ENCODE measurements around the gene SOBP. TPM values are rescaled to one million over a fixed set of nuclear protein-coding genes. Genes with fewer than 3 reads are reported as not detected.
A peak's percentile ranks its signal among the peaks of the same experiment; 100 is the strongest.

SOBP gene
- total RNA-seq, 2 donors from 2014 or later, result 0.16 TPM; not detected in 1

- no peak overlapping the region for H3K4me3 Mint-ChIP-seq
- DNase-seq (no peak), ATAC-seq (no peak)
- peaks cover 16% of the 10 kb centered on the region for H3K4me1 Mint-ChIP-seq
- H3K9me3 ChIP-seq (ENCODE audit: control insufficient read depth, low read length, poor library complexity, severe bottlenecking), result no peaks in the 10 kb centered on the region
- H3K36me3 Mint-ChIP-seq (ENCODE audit: low read depth), result peaks cover 2% of the 10 kb centered on the region
- peaks cover 42% of the 10 kb centered on the region for H3K27me3 Mint-ChIP-seq
- H3K27ac Mint-ChIP-seq, result no peak overlapping the region
Observed at GRCh38 chr6:107666981-107667601, 177.2 kb downstream of the SOBP start.

GRCh38 chr6:107667790-107668189 lies 177.9 kb downstream of the SOBP start:
- peaks cover 16% of the 10 kb centered on the region for H3K4me1 Mint-ChIP-seq
- ATAC-seq, result no peak
- H3K36me3 Mint-ChIP-seq (ENCODE audit: low read depth), result no peaks in the 10 kb centered on the region
- peaks cover 35% of the 10 kb centered on the region for H3K27me3 Mint-ChIP-seq
- no peaks in the 10 kb centered on the region for H3K9me3 ChIP-seq (ENCODE audit: control insufficient read depth, low read length, poor library complexity, severe bottlenecking)
- no peak for DNase-seq
- H3K27ac Mint-ChIP-seq, result no peak overlapping the region
- H3K4me3 Mint-ChIP-seq, result no peak overlapping the region

- peak; percentile 46 for ATAC-seq
- Mint-ChIP-seq H3K27ac (no peak overlapping the region), H3K4me3 (no peak overlapping the region), H3K4me1 (peaks cover 16% of the 10 kb centered on the region), H3K36me3 (ENCODE audit: low read depth) (no peaks in the 10 kb centered on the region), H3K27me3 (peaks cover 24% of the 10 kb centered on the region)
- H3K9me3 ChIP-seq (ENCODE audit: control insufficient read depth, low read length, poor library complexity, severe bottlenecking), result no peaks in the 10 kb centered on the region
- DNase-seq, result no peak
Observed at GRCh38 chr6:107668743-107669474, 179.0 kb downstream of the SOBP start.

DNA sequence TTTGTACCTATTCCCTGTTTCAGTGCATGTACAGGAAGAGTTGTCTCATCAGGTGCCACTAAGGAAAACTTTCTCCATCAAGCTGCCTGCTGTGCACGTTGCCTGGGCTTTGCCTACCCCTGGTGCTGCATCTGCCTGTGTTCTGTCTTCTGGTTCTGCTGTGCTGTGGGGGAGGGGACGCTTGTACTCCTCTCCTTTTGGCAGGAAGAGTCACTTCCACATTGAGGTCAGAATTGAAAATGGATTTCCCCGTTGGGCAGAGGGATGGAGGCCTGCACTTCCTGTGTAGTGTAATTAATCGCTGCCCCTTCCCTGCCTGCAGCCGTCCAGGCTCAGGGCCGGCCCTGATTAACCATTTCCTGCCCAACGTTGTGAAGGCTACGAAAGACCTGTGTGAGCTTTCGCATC lies 180.9 kb downstream of the SOBP start:
- Mint-ChIP-seq H3K4me1 (peaks cover 18% of the 10 kb centered on the region), H3K36me3 (ENCODE audit: low read depth) (no peaks in the 10 kb centered on the region), H3K4me3 (no peak overlapping the region), H3K27me3 (peaks cover 13% of the 10 kb centered on the region), H3K27ac (peak overlapping the region; percentile 27)
- ATAC-seq (peak; percentile 23), DNase-seq (no peak)
- no peaks in the 10 kb centered on the region for H3K9me3 ChIP-seq (ENCODE audit: control insufficient read depth, low read length, poor library complexity, severe bottlenecking)

DNA sequence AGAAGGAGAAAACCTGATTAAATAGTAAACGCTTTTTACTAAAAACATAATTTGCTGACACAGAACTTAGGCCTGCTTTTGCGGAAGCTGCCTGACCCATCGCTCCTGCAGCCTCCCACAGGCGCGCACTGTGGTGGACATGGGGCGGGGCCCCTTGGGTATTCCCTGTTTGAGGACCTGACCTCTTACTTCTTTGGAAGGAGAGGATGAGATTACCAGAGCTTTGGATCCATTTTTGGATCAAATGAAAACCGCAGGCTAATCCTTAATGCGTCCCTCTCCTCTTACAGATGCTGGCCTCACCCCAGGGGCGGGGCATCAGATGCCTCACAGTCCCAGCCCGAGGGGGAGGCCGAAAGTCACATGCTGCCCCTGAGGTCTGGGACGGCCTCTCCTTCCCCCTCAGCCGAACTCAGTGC lies 183.2 kb downstream of the SOBP start:
- H3K4me1 Mint-ChIP-seq, result peaks cover 16% of the 10 kb centered on the region
- no peak for ATAC-seq
- peaks cover 6% of the 10 kb centered on the region for H3K27me3 Mint-ChIP-seq

DNA sequence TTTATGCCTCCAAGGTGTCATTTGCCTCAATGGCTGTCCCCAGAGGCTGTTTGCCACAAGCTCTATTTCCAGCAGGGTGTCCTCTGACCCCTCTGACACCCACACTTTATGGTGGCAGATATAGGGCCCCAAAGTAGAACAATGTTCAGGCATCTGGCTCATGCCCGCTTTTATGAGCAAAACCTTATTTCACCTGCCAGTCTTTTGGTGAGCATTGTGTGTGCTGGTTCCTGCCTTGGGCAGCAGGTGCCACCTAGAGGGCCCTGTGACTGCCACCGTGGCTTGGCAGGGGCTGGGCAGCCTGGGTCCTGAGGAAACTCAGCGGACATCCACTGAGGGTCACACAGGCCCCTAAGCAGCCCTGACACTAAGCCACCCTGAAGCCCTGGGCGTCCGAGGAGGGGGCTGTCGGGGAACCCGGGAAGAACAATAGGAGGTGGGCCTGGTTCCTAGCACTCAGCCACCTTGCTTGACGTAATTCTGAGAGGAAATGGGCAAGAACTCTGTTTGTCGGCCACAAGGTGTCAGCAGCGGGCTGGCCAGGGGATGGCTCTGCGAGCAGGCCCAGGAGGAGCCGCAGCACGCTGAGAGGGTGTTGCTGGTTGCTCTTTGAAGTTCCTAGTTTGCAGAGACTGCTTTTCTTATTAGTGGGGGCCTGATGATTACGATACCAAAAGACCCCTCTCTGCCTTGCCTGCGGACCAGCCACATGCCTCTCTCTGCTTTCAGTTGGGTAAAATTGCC lies 185.2 kb downstream of the SOBP start:
- Mint-ChIP-seq H3K27ac (peak overlapping the region; percentile 90), H3K36me3 (ENCODE audit: low read depth) (no peaks in the 10 kb centered on the region), H3K4me1 (peaks cover 8% of the 10 kb centered on the region), H3K27me3 (peaks cover 6% of the 10 kb centered on the region), H3K4me3 (no peak overlapping the region)
- DNase-seq (peak; percentile 74 to 83 (median 74)), ATAC-seq (peak; percentile 98)
- no peaks in the 10 kb centered on the region for H3K9me3 ChIP-seq (ENCODE audit: control insufficient read depth, low read length, poor library complexity, severe bottlenecking)

More for the DNA sequence above, 183.2 kb downstream of the SOBP start:
- DNase-seq, result no peak
- Mint-ChIP-seq H3K4me3 (no peak overlapping the region), H3K36me3 (ENCODE audit: low read depth) (no peaks in the 10 kb centered on the region), H3K27ac (no peak overlapping the region)
- no peaks in the 10 kb centered on the region for H3K9me3 ChIP-seq (ENCODE audit: control insufficient read depth, low read length, poor library complexity, severe bottlenecking)

- H3K4me3 Mint-ChIP-seq, result no peak overlapping the region
- DNase-seq (no peak), ATAC-seq (no peak)
- H3K4me1 Mint-ChIP-seq, result peaks cover 2% of the 10 kb centered on the region
- H3K27ac Mint-ChIP-seq, result no peak overlapping the region
- no peaks in the 10 kb centered on the region for H3K9me3 ChIP-seq (ENCODE audit: control insufficient read depth, low read length, poor library complexity, severe bottlenecking)
- H3K27me3 Mint-ChIP-seq, result peaks cover 6% of the 10 kb centered on the region
- no peaks in the 10 kb centered on the region for H3K36me3 Mint-ChIP-seq (ENCODE audit: low read depth)
Observed at GRCh38 chr6:107676042-107676441, 186.1 kb downstream of the SOBP start.

DNA sequence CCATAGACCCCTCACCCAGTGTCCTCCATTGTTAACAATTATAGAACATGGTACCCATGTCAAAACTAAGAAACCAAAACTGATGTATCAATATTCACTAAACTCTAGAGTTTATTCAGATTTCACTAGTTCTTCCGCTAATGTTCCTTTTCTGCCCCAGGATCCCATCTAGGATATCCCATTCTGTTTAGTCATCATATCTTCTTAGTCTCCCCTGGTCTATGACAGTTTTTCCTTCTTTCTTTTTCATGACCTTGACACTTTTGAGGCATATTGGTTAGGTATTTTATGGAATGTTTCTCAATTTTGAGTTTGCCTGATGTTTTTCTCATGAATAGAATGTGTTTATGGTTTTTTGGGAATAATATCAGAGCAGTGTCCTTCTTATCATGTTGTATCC lies 187.5 kb downstream of the SOBP start:
- H3K9me3 ChIP-seq (ENCODE audit: control insufficient read depth, low read length, poor library complexity, severe bottlenecking), result no peaks in the 10 kb centered on the region
- peaks cover 6% of the 10 kb centered on the region for H3K27me3 Mint-ChIP-seq
- DNase-seq (no peak), ATAC-seq (no peak)
- H3K4me3 Mint-ChIP-seq, result no peak overlapping the region
- H3K36me3 Mint-ChIP-seq (ENCODE audit: low read depth), result no peaks in the 10 kb centered on the region
- peaks cover 2% of the 10 kb centered on the region for H3K4me1 Mint-ChIP-seq
- no peak overlapping the region for H3K27ac Mint-ChIP-seq

DNA sequence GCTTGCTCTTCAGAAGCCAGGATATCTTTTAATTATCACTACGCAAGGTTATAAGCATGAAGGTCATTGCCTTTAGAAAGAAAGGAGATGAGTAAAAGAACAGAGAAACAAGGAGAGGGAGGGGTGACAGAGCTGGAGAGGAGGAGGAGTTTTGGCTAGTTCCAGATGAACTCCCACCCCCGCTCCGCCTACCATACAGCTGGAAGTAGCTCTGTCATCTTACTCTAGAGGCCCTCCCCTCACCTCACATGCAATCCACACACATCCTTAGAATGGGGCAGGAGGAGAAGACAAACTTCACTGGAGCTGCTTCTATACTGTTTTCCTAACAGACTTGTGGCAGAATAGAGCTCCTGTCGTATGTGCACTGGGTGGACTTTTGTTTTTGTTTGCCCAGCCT lies 189.5 kb downstream of the SOBP start:
- Mint-ChIP-seq H3K4me3 (no peak overlapping the region), H3K36me3 (ENCODE audit: low read depth) (no peaks in the 10 kb centered on the region), H3K27me3 (peaks cover 6% of the 10 kb centered on the region), H3K27ac (no peak overlapping the region), H3K4me1 (peaks cover 2% of the 10 kb centered on the region)
- DNase-seq (no peak), ATAC-seq (no peak)
- H3K9me3 ChIP-seq (ENCODE audit: control insufficient read depth, low read length, poor library complexity, severe bottlenecking), result no peaks in the 10 kb centered on the region

- H3K4me3 Mint-ChIP-seq, result no peak overlapping the region
- peaks cover 2% of the 10 kb centered on the region for H3K27me3 Mint-ChIP-seq
- no peak for ATAC-seq
Observed at GRCh38 chr6:107682721-107683120, 192.8 kb downstream of the SOBP start.

GRCh38 chr6:107683183-107683582 lies 193.3 kb downstream of the SOBP start:
- Mint-ChIP-seq H3K27me3 (no peaks in the 10 kb centered on the region), H3K27ac (no peak overlapping the region), H3K36me3 (ENCODE audit: low read depth) (no peaks in the 10 kb centered on the region), H3K4me3 (no peak overlapping the region), H3K4me1 (no peaks in the 10 kb centered on the region)
- no peaks in the 10 kb centered on the region for H3K9me3 ChIP-seq (ENCODE audit: control insufficient read depth, low read length, poor library complexity, severe bottlenecking)
- ATAC-seq (no peak), DNase-seq (no peak)

More at GRCh38 chr6:107682721-107683120, 192.8 kb downstream of the SOBP start:
- H3K9me3 ChIP-seq (ENCODE audit: control insufficient read depth, low read length, poor library complexity, severe bottlenecking), result no peaks in the 10 kb centered on the region
- no peak for DNase-seq
- no peaks in the 10 kb centered on the region for H3K4me1 Mint-ChIP-seq
- H3K27ac Mint-ChIP-seq, result no peak overlapping the region
- no peaks in the 10 kb centered on the region for H3K36me3 Mint-ChIP-seq (ENCODE audit: low read depth)

DNA sequence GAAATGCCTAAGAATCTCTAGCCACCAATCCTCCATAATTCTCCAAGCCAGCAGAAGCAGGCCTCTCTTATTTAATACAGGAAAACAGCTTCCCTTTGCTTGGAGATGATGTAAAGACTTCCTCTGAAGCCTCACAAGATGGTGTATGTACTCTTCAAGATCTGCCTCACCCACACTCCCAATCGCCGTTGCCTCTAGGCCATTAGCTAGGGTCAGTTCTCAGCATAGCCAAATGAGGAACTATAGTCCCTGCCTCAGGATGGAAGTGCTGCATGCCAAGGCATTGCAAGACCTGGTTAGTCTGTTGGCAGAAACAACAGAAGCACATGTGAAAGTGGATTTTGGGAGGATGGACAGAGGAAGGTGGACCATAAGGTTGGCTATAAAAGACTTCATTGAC lies 195.1 kb downstream of the SOBP start:
- no peaks in the 10 kb centered on the region for H3K36me3 Mint-ChIP-seq (ENCODE audit: low read depth)
- no peaks in the 10 kb centered on the region for H3K4me1 Mint-ChIP-seq
- ATAC-seq (no peak), DNase-seq (no peak)
- no peak overlapping the region for H3K27ac Mint-ChIP-seq
- H3K9me3 ChIP-seq (ENCODE audit: control insufficient read depth, low read length, poor library complexity, severe bottlenecking), result no peaks in the 10 kb centered on the region
- no peaks in the 10 kb centered on the region for H3K27me3 Mint-ChIP-seq
- no peak overlapping the region for H3K4me3 Mint-ChIP-seq

- no peaks in the 10 kb centered on the region for H3K27me3 Mint-ChIP-seq
- no peak overlapping the region for H3K27ac Mint-ChIP-seq
- H3K36me3 Mint-ChIP-seq (ENCODE audit: low read depth), result no peaks in the 10 kb centered on the region
- H3K4me1 Mint-ChIP-seq, result no peaks in the 10 kb centered on the region
- no peak overlapping the region for H3K4me3 Mint-ChIP-seq
- H3K9me3 ChIP-seq (ENCODE audit: control insufficient read depth, low read length, poor library complexity, severe bottlenecking), result no peaks in the 10 kb centered on the region
- no peak for ATAC-seq
- no peak for DNase-seq
Observed at GRCh38 chr6:107689190-107689589, 199.3 kb downstream of the SOBP start.
